ENCODE measurements around the gene DBNDD1. TPM values are rescaled to one million over a fixed set of nuclear protein-coding genes. Genes with fewer than 3 reads are reported as not detected.
A peak's percentile ranks its signal among the peaks of the same experiment; 100 is the strongest.

The DBNDD1 gene
- total RNA-seq, 1 donor from 2014 or later: 4.6 TPM

GRCh38 chr16:89994389-89994720 lies 24.9 kb downstream of the DBNDD1 start:
- no peaks in the 10 kb centered on the region for H3K27me3 ChIP-seq (ENCODE audit: low read depth)
- intact Hi-C loops (cut with micrococcal nuclease): no loop called here
- TF ChIP-seq, protein P1, sequence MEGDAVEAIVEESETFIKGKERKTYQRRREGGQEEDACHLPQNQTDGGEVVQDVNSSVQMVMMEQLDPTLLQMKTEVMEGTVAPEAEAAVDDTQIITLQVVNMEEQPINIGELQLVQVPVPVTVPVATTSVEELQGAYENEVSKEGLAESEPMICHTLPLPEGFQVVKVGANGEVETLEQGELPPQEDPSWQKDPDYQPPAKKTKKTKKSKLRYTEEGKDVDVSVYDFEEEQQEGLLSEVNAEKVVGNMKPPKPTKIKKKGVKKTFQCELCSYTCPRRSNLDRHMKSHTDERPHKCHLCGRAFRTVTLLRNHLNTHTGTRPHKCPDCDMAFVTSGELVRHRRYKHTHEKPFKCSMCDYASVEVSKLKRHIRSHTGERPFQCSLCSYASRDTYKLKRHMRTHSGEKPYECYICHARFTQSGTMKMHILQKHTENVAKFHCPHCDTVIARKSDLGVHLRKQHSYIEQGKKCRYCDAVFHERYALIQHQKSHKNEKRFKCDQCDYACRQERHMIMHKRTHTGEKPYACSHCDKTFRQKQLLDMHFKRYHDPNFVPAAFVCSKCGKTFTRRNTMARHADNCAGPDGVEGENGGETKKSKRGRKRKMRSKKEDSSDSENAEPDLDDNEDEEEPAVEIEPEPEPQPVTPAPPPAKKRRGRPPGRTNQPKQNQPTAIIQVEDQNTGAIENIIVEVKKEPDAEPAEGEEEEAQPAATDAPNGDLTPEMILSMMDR (IDR thresholded peaks at IDR 0.05; ENCODE audit: borderline replicate concordance): no peak
- H3K4me3 ChIP-seq: no peak overlapping the region
- H3K4me1 ChIP-seq: peaks cover 6% of the 10 kb centered on the region
- H3K36me3 ChIP-seq: peaks cover 70% of the 10 kb centered on the region
- peak overlapping the region; percentile 46 for H3K27ac ChIP-seq (replicated peaks)
- no peaks in the 10 kb centered on the region for H3K9me3 ChIP-seq (replicated peaks)
- no peak for DNase-seq

- no peak for DNase-seq
- TF ChIP-seq, protein P1 (IDR thresholded peaks at IDR 0.05; ENCODE audit: borderline replicate concordance): no peak
- Histone ChIP-seq H3K27ac (replicated peaks) (no peak overlapping the region), H3K27me3 (ENCODE audit: low read depth) (no peaks in the 10 kb centered on the region), H3K9me3 (replicated peaks) (no peaks in the 10 kb centered on the region), H3K4me1 (peaks cover 6% of the 10 kb centered on the region), H3K36me3 (peaks cover 70% of the 10 kb centered on the region), H3K4me3 (no peak overlapping the region)
- intact Hi-C loops (cut with micrococcal nuclease): no loop called here
Measured at GRCh38 chr16:89993971-89994370, 25.3 kb downstream of the DBNDD1 start.

GRCh38 chr16:89993377-89993776 lies 25.9 kb downstream of the DBNDD1 start:
- no peak for DNase-seq
- Histone ChIP-seq H3K9me3 (replicated peaks) (no peaks in the 10 kb centered on the region), H3K4me1 (peaks cover 6% of the 10 kb centered on the region), H3K27ac (replicated peaks) (no peak overlapping the region), H3K27me3 (ENCODE audit: low read depth) (no peaks in the 10 kb centered on the region), H3K4me3 (no peak overlapping the region), H3K36me3 (peaks cover 71% of the 10 kb centered on the region)
- TF ChIP-seq, protein P1 (IDR thresholded peaks at IDR 0.05; ENCODE audit: borderline replicate concordance): no peak
- intact Hi-C loops (cut with micrococcal nuclease): no loop called here

- intact Hi-C loops (cut with micrococcal nuclease): no loop called here
- H3K27me3 ChIP-seq (ENCODE audit: low read depth): no peaks in the 10 kb centered on the region
- peaks cover 6% of the 10 kb centered on the region for H3K4me1 ChIP-seq
- no peak overlapping the region for H3K27ac ChIP-seq (replicated peaks)
- peaks cover 78% of the 10 kb centered on the region for H3K36me3 ChIP-seq
- no peaks in the 10 kb centered on the region for H3K9me3 ChIP-seq (replicated peaks)
- no peak overlapping the region for H3K4me3 ChIP-seq
- no peak for DNase-seq
- TF ChIP-seq, protein P1 (IDR thresholded peaks at IDR 0.05; ENCODE audit: borderline replicate concordance): no peak
Measured at GRCh38 chr16:89990799-89991198, 28.5 kb downstream of the DBNDD1 start.

- Histone ChIP-seq H3K36me3 (peaks cover 85% of the 10 kb centered on the region), H3K4me3 (no peak overlapping the region), H3K9me3 (replicated peaks) (no peaks in the 10 kb centered on the region), H3K27me3 (ENCODE audit: low read depth) (no peaks in the 10 kb centered on the region), H3K4me1 (no peaks in the 10 kb centered on the region), H3K27ac (replicated peaks) (no peak overlapping the region)
- intact Hi-C loops (cut with micrococcal nuclease): no loop called here
- no peak for DNase-seq
- TF ChIP-seq, protein P1 (IDR thresholded peaks at IDR 0.05; ENCODE audit: borderline replicate concordance): no peak
Measured at GRCh38 chr16:89988951-89989350, 30.3 kb downstream of the DBNDD1 start.

GRCh38 chr16:89987169-89987568 lies 32.1 kb downstream of the DBNDD1 start:
- intact Hi-C loops (cut with micrococcal nuclease): no loop called here
- H3K36me3 ChIP-seq: peaks cover 85% of the 10 kb centered on the region
- H3K27ac ChIP-seq (replicated peaks): no peak overlapping the region
- TF ChIP-seq, protein P1 (IDR thresholded peaks at IDR 0.05; ENCODE audit: borderline replicate concordance): no peak
- H3K4me3 ChIP-seq: no peak overlapping the region
- no peaks in the 10 kb centered on the region for H3K9me3 ChIP-seq (replicated peaks)
- no peaks in the 10 kb centered on the region for H3K27me3 ChIP-seq (ENCODE audit: low read depth)
- H3K4me1 ChIP-seq: no peaks in the 10 kb centered on the region
- no peak for DNase-seq
